ENCODE data around the gene BTBD6.
"Not testable (repeated sequence)": the region's sequence is repeated elsewhere in the genome, so short reads cannot be mapped to it uniquely, and the experiment has no call there.

The BTBD6 gene

GRCh38 chr14:105277448-105277847 is 29.1 kb downstream of the BTBD6 start:
- H3K4me1 ChIP-seq; H3K9me3 ChIP-seq; DNase-seq (ENCODE audit: low spot score in 2 of 2); H3K27me3 ChIP-seq (ENCODE audit: low read depth); H3K4me3 ChIP-seq; in situ Hi-C loops (cut with MboI; ENCODE audit: low sequenced_read_pairs); H3K36me3 ChIP-seq (replicated peaks): not testable (repeated sequence)

- no peaks in the 10 kb centered on the region for H3K9me3 ChIP-seq
- H3K4me3 ChIP-seq, result no peak overlapping the region
- in situ Hi-C loops (cut with MboI; ENCODE audit: low sequenced_read_pairs), result no loop called here
- no peak for DNase-seq (ENCODE audit: low spot score in 2 of 2)
- no peaks in the 10 kb centered on the region for H3K4me1 ChIP-seq
- H3K36me3 ChIP-seq (replicated peaks), result no peaks in the 10 kb centered on the region
- no peaks in the 10 kb centered on the region for H3K27me3 ChIP-seq (ENCODE audit: low read depth)
Observed at GRCh38 chr14:105279642-105280361, 31.5 kb downstream of the BTBD6 start.

GRCh38 chr14:105280525-105280924 is 32.2 kb downstream of the BTBD6 start:
- DNase-seq (ENCODE audit: low spot score in 2 of 2), result no peak
- Histone ChIP-seq H3K4me1 (no peaks in the 10 kb centered on the region), H3K36me3 (replicated peaks) (no peaks in the 10 kb centered on the region), H3K9me3 (no peaks in the 10 kb centered on the region), H3K27me3 (ENCODE audit: low read depth) (no peaks in the 10 kb centered on the region), H3K4me3 (no peak overlapping the region)
- in situ Hi-C loops (cut with MboI; ENCODE audit: low sequenced_read_pairs), result no loop called here

- peak; percentile 55 to 58 for DNase-seq (ENCODE audit: low spot score in 2 of 2)
- in situ Hi-C loops (cut with MboI; ENCODE audit: low sequenced_read_pairs), result no loop called here
Observed at GRCh38 chr14:105281371-105282097, 33.2 kb downstream of the BTBD6 start.

GRCh38 chr14:105282098-105282725 is 33.9 kb downstream of the BTBD6 start:
- no peak for DNase-seq (ENCODE audit: low spot score in 2 of 2)
- in situ Hi-C loops (cut with MboI; ENCODE audit: low sequenced_read_pairs), result no loop called here
- H3K9me3 ChIP-seq, result no peaks in the 10 kb centered on the region
- H3K36me3 ChIP-seq (replicated peaks), result no peaks in the 10 kb centered on the region
- no peaks in the 10 kb centered on the region for H3K27me3 ChIP-seq (ENCODE audit: low read depth)
- no peak overlapping the region for H3K4me3 ChIP-seq
- H3K4me1 ChIP-seq, result no peaks in the 10 kb centered on the region

More at GRCh38 chr14:105281371-105282097, 33.2 kb downstream of the BTBD6 start:
- Histone ChIP-seq H3K36me3 (replicated peaks) (no peaks in the 10 kb centered on the region), H3K4me3 (no peak overlapping the region), H3K4me1 (no peaks in the 10 kb centered on the region), H3K9me3 (no peaks in the 10 kb centered on the region), H3K27me3 (ENCODE audit: low read depth) (no peaks in the 10 kb centered on the region)

GRCh38 chr14:105283028-105283427 is 34.7 kb downstream of the BTBD6 start:
- in situ Hi-C loops (cut with MboI; ENCODE audit: low sequenced_read_pairs), result no loop called here
- Histone ChIP-seq H3K4me1 (no peaks in the 10 kb centered on the region), H3K9me3 (no peaks in the 10 kb centered on the region), H3K36me3 (replicated peaks) (no peaks in the 10 kb centered on the region), H3K4me3 (no peak overlapping the region), H3K27me3 (ENCODE audit: low read depth) (no peaks in the 10 kb centered on the region)
- no peak for DNase-seq (ENCODE audit: low spot score in 2 of 2)

GRCh38 chr14:105283899-105284298 is 35.6 kb downstream of the BTBD6 start:
- Histone ChIP-seq H3K27me3 (ENCODE audit: low read depth) (no peaks in the 10 kb centered on the region), H3K36me3 (replicated peaks) (no peaks in the 10 kb centered on the region), H3K4me1 (no peaks in the 10 kb centered on the region), H3K9me3 (no peaks in the 10 kb centered on the region), H3K4me3 (no peak overlapping the region)
- in situ Hi-C loops (cut with MboI; ENCODE audit: low sequenced_read_pairs), result no loop called here
- no peak for DNase-seq (ENCODE audit: low spot score in 2 of 2)

GRCh38 chr14:105285174-105285573 is 36.8 kb downstream of the BTBD6 start:
- H3K36me3 ChIP-seq (replicated peaks), result no peaks in the 10 kb centered on the region

GRCh38 chr14:105286759-105287144 is 38.4 kb downstream of the BTBD6 start:
- H3K4me1 ChIP-seq, result no peaks in the 10 kb centered on the region
- no peaks in the 10 kb centered on the region for H3K36me3 ChIP-seq (replicated peaks)
- DNase-seq (ENCODE audit: low spot score in 2 of 2), result no peak
- no peaks in the 10 kb centered on the region for H3K9me3 ChIP-seq
- H3K4me3 ChIP-seq, result no peak overlapping the region
- no peaks in the 10 kb centered on the region for H3K27me3 ChIP-seq (ENCODE audit: low read depth)
- in situ Hi-C loops (cut with MboI; ENCODE audit: low sequenced_read_pairs), result no loop called here

More at GRCh38 chr14:105285174-105285573, 36.8 kb downstream of the BTBD6 start:
- no peaks in the 10 kb centered on the region for H3K4me1 ChIP-seq
- no peaks in the 10 kb centered on the region for H3K9me3 ChIP-seq
- in situ Hi-C loops (cut with MboI; ENCODE audit: low sequenced_read_pairs), result no loop called here
- DNase-seq (ENCODE audit: low spot score in 2 of 2), result no peak
- H3K27me3 ChIP-seq (ENCODE audit: low read depth), result no peaks in the 10 kb centered on the region
- H3K4me3 ChIP-seq, result no peak overlapping the region

GRCh38 chr14:105287249-105288102 is 39.1 kb downstream of the BTBD6 start:
- H3K27me3 ChIP-seq (ENCODE audit: low read depth), result no peaks in the 10 kb centered on the region
- no peak for DNase-seq (ENCODE audit: low spot score in 2 of 2)
- H3K4me3 ChIP-seq, result no peak overlapping the region
- H3K36me3 ChIP-seq (replicated peaks), result no peaks in the 10 kb centered on the region
- in situ Hi-C loops (cut with MboI; ENCODE audit: low sequenced_read_pairs), result no loop called here
- no peaks in the 10 kb centered on the region for H3K4me1 ChIP-seq
- no peaks in the 10 kb centered on the region for H3K9me3 ChIP-seq

GRCh38 chr14:105288936-105289335 is 40.6 kb downstream of the BTBD6 start:
- H3K4me3 ChIP-seq; H3K36me3 ChIP-seq (replicated peaks); H3K9me3 ChIP-seq; in situ Hi-C loops (cut with MboI; ENCODE audit: low sequenced_read_pairs); H3K27me3 ChIP-seq (ENCODE audit: low read depth); DNase-seq (ENCODE audit: low spot score in 2 of 2); H3K4me1 ChIP-seq: not testable (repeated sequence)

- H3K27me3 ChIP-seq (ENCODE audit: low read depth), result no peaks in the 10 kb centered on the region
- in situ Hi-C loops (cut with MboI; ENCODE audit: low sequenced_read_pairs), result no loop called here
- DNase-seq (ENCODE audit: low spot score in 2 of 2), result no peak
- H3K9me3 ChIP-seq, result no peaks in the 10 kb centered on the region
- no peaks in the 10 kb centered on the region for H3K4me1 ChIP-seq
- no peak overlapping the region for H3K4me3 ChIP-seq
- H3K36me3 ChIP-seq (replicated peaks), result no peaks in the 10 kb centered on the region
Observed at GRCh38 chr14:105290621-105291346, 42.5 kb downstream of the BTBD6 start.
